Epithelial cell of proximal tubule (primary cell): ENCODE data around the gene PRKCD. TPM values are rescaled to one million over a fixed set of nuclear protein-coding genes. Genes with fewer than 3 reads are reported as not detected.
A peak's percentile ranks its signal among the peaks of the same experiment; 100 is the strongest.

Experiments
- DNase-seq: peaks from one replicate; pipeline ENCODE4 v3.0.0-alpha.2; 2011; ENCODE audit warnings: low read depth
- H3K4me3 ChIP-seq: 2 replicates; pipeline ENCODE4 v1.5.1; 2011; ENCODE audit warnings: low read depth, mild to moderate bottlenecking, low read length
- total RNA-seq: library from RNA; depleted of rRNA; stranded (reverse); fragments of >200 nt; gene quantifications from 2 replicates; pipeline ENCODE4 v1.2.3, GENCODE V29; 2015
- TF ChIP-seq, protein P1 (sequence below): conservative IDR thresholded peaks from 2 replicates; pipeline ENCODE4 v1.5.1; 2012; ENCODE audit warnings: low read depth, mild to moderate bottlenecking, low read length

Gene PRKCD
- total RNA-seq, 1 donor from 2014 or later: 4.0 TPM

DNA sequence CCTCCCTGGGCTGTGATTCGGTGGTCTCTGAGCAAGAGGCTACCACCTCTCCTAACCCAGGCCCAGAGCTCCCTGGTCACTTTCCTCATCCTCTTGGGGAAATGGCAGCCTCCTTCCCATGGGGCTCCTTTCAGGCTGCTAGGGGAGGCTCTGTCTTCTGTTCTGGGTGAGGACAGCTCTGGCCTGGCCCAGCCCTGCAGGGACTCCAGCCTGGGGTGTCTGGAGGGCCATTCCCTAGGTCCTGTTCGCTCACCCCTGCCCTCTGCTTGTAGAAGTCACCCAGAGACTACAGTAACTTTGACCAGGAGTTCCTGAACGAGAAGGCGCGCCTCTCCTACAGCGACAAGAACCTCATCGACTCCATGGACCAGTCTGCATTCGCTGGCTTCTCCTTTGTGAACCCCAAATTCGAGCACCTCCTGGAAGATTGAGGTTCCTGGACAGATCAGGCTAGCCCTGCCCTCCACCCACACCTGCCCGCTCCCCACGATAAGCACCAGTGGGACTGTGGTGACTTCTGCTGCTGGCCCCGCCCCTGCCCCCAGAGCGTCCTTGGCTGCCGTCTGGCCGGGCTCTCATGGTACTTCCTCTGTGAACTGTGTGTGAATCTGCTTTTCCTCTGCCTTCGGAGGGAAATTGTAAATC, 30.9 kb downstream of the PRKCD start:
- DNase-seq: no peak
- H3K4me3 ChIP-seq: no peak overlapping the region
- TF ChIP-seq, protein P1, sequence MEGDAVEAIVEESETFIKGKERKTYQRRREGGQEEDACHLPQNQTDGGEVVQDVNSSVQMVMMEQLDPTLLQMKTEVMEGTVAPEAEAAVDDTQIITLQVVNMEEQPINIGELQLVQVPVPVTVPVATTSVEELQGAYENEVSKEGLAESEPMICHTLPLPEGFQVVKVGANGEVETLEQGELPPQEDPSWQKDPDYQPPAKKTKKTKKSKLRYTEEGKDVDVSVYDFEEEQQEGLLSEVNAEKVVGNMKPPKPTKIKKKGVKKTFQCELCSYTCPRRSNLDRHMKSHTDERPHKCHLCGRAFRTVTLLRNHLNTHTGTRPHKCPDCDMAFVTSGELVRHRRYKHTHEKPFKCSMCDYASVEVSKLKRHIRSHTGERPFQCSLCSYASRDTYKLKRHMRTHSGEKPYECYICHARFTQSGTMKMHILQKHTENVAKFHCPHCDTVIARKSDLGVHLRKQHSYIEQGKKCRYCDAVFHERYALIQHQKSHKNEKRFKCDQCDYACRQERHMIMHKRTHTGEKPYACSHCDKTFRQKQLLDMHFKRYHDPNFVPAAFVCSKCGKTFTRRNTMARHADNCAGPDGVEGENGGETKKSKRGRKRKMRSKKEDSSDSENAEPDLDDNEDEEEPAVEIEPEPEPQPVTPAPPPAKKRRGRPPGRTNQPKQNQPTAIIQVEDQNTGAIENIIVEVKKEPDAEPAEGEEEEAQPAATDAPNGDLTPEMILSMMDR: no peak

DNA sequence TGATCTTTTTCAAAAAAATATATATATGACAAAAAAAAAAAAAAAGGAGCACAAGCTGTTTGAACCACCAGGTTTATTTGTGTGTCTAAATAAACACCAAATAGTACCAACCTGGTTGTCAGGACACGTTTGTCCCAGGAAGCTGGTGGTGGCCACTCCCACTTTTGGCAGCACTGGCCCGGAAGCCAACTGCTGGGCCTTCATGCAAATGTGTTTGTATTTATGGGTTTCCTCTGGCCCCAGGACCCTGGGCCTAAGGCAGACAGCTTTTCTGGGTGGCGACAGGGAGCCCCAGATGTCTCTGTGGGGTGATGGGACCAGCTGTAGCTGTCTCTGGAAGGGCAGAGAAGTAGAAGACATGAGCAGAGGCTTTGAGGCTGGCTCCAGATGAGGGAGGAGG, 31.6 kb downstream of the PRKCD start:
- DNase-seq: no peak
- TF ChIP-seq, protein P1: no peak
- no peak overlapping the region for H3K4me3 ChIP-seq

DNA sequence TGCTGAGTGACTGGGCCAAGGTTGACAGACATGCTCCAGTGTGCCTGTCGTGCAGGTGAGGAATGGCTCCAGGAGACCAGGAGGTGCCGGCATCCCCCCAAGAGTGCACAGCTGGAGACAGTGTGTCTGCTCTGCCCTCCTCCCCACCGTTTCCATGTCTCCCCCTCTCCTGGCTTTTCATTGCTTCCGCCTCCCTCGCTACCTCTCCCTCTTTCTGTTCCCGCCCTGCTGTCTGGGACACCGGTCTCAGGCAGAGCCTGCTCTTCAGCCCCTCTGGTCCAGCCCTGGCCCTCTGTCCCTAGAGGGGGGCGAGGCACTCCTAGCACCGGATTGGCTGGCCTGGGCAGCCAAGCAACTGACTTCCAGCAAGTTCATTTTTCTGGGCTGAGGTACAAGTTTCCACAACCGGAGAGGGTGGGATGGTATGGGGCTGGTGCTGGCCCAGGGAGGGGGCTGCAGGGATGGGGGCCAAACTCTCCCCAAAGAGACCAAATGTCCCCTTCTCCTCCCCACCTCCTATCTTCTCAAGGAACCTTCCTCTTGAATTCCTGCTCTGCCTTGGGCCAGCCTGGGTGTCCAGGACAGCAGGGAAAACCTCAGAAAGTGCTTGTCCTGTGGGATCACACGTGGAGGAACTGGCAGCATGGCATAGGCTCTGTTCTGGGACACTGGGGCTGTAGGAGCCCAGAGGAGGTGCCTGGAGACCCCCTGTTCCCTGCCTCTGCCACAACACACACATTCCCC, 32.6 kb downstream of the PRKCD start:
- DNase-seq: no peak
- TF ChIP-seq, protein P1: no peak
- H3K4me3 ChIP-seq: no peak overlapping the region

DNA sequence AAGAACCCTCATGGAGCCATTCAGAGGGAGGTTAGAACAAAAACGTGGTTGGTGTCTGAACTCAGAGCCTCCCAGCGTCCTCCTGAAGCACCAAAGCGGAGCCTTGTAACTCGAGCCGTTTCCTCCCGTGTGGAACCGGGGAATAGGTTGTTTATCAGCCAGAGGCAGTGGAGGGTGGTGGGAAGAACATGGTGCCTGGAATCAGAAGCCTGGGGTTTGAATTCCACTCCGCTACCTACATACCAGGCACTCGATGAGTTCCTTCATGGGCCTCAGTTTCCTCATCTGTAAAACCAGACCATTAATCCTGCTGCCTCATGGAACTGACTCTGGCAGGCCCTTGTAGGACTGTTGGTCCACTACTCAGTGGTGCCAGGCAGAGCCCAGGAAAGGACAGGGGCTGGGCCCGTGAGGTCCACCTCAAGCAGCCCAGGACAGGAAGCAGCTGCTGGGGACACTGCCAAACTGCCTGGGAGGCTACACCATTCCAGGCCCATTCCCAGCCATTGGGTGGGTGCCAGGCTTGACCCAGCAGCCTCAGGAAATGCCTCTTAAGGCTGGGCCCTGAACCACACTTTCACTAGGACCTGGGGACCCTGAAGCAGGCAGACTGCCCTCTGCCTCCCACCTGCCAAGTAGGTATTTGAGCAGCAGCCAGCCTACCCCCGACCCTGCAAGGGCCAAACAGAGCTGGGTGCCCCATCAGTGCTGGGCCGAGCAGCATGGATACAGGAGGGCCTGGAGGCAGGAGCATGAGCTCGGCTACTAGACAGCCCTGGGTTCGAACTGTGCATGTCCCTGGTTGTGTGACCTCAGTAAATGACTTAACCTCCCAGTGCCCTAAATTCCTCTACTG, 33.4 kb downstream of the PRKCD start:
- DNase-seq: peak; percentile 39
- no peak overlapping the region for H3K4me3 ChIP-seq
- TF ChIP-seq, protein P1: no peak

DNA sequence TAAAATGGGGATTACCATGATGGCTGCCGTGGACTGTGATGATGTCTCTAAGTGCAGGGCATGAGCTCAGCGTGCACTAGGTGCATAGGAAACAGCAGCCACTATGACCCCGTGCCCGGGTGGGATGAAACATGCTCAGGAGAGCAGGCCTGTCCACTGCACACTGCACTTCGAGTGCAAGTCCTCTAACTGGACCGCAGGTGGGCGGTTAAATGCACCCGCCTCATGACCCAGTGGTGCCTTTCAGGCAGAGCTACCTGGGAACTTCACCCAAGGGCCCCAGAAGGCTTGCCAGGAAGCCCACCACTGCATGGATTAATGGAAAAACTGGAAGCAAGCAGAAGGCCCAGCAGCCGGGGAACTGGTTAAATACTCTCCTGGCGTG, 34.0 kb downstream of the PRKCD start:
- H3K4me3 ChIP-seq: no peak overlapping the region
- DNase-seq: no peak
- TF ChIP-seq, protein P1: no peak

DNA sequence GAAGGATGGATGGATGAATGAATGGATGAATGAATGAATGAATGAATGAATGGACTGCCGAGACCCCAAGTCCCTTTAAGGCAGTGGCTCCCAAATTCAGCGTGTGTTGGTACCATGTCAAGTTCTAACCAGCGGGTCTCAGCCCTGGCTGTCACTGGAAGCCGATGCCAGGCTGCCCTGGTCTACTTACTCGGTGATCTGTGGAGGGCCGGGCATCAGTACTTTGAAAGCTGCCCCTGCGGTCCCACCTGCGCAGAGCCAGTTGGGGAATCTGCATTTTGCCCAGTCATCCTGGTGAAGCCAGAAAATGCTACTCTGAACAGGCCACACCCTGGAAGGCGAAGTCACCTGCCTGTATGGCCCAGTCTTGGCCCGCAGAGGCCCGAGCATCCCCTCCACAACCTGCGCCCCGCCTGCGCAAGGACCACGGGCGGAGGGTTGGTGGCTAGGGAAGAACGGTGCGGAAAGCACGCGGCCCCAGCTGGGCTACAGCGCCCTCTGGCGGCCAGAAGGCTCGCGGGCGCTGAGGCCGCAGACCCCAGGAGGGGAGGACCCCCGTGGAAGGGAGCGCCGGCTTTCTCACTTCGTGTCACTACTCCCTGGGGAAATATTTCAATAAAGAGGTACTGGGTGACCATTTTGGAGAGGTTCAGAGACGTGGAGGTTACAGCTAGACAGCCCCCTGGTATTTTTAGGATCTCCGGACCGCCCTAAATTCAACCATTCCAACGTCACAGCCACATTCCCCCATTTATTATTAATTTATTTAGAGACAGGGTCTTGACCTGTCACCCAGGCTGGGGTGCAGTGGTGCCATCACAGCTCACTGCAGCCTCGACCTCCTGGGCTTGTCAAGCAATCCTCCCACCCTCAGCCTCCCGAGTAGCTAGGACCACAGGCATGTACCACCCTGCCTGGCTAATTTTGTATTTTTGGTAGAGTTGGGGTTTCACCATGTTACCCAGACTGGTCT, 34.9 kb downstream of the PRKCD start:
- TF ChIP-seq, protein P1: peak; percentile 96
- DNase-seq: no peak

More for the DNA sequence above, 34.9 kb downstream of the PRKCD start:
- no peak overlapping the region for H3K4me3 ChIP-seq
